ENCODE results near the gene C9orf50. TPM values are rescaled to one million over a fixed set of nuclear protein-coding genes. Genes with fewer than 3 reads are reported as not detected.

The C9orf50 gene
- total RNA-seq, 2 experiments from 2014 or later = not detected

GRCh38 chr9:129627556-129628440 is 6.9 kb upstream of the C9orf50 start:
- H3K4me3 Mint-ChIP-seq = peak overlapping the region; percentile 77
- no peak for DNase-seq
- TF ChIP-seq CTCF (IDR thresholded peaks at IDR 0.05) = no peak
- peaks cover 63% of the 10 kb centered on the region for H3K4me1 Mint-ChIP-seq (ENCODE audit: low read depth)
- ATAC-seq = no peak
- no peaks in the 10 kb centered on the region for H3K27me3 Mint-ChIP-seq
- intact Hi-C loops (cut with micrococcal nuclease) = no loop called here
- H3K9me3 Mint-ChIP-seq = no peaks in the 10 kb centered on the region
- peak overlapping the region; percentile 95 for H3K27ac Mint-ChIP-seq
- peaks cover 35% of the 10 kb centered on the region for H3K36me3 Mint-ChIP-seq (ENCODE audit: low read depth)
- POLR2A ChIA-PET = interaction anchor here (0.7 to 3.3 kb wide), 6 partner anchors 10 to 501 kb away, joined by 3 to 21 read pairs (median 7); partner anchors contain the start of gene ASB6
- CTCF ChIA-PET = interaction anchor here (0.9 to 10.1 kb wide), 4 partner anchors 99 to 496 kb away, joined by 3 to 131 read pairs (median 4); no protein-coding TSS in a partner anchor

GRCh38 chr9:129626625-129627284 is 5.9 kb upstream of the C9orf50 start:
- Mint-ChIP-seq H3K27me3 (peaks cover 2% of the 10 kb centered on the region), H3K4me3 (peak overlapping the region; percentile 77), H3K27ac (peak overlapping the region; percentile 95), H3K36me3 (ENCODE audit: low read depth) (peaks cover 29% of the 10 kb centered on the region), H3K4me1 (ENCODE audit: low read depth) (peaks cover 58% of the 10 kb centered on the region), H3K9me3 (no peaks in the 10 kb centered on the region)
- no peak for TF ChIP-seq CTCF (IDR thresholded peaks at IDR 0.05)
- ChIA-PET POLR2A (interaction anchor here (1.1 to 2.9 kb wide), 4 partner anchors 11 to 111 kb away, joined by 3 to 12 read pairs (median 7); partner anchors contain the start of gene ASB6), CTCF (interaction anchor here (0.9 to 10.1 kb wide), 6 partner anchors 10 to 496 kb away, joined by 3 to 131 read pairs (median 8); no protein-coding TSS in a partner anchor)
- intact Hi-C loops (cut with micrococcal nuclease) = no loop called here
- ATAC-seq (peak; percentile 28), DNase-seq (peak; percentile 47)

- ChIA-PET CTCF (interaction anchor here (0.7 to 10.1 kb wide), 9 partner anchors 11 to 495 kb away, joined by 3 to 131 read pairs (median 5); no protein-coding TSS in a partner anchor), POLR2A (interaction anchor here (0.6 to 2.9 kb wide), 5 partner anchors 11 to 112 kb away, joined by 3 to 12 read pairs (median 4); partner anchors contain the start of gene ASB6)
- ATAC-seq (peak; percentile 83), DNase-seq (peak; percentile 90)
- intact Hi-C loops (cut with micrococcal nuclease) = no loop called here
- H3K27me3 Mint-ChIP-seq = peaks cover 4% of the 10 kb centered on the region
- peak within 1 kb of the TSS; percentile 77 for H3K4me3 Mint-ChIP-seq
- no peak for TF ChIP-seq CTCF (IDR thresholded peaks at IDR 0.05)
- H3K9me3 Mint-ChIP-seq = no peaks in the 10 kb centered on the region
- peaks cover 25% of the 10 kb centered on the region for H3K36me3 Mint-ChIP-seq (ENCODE audit: low read depth)
- H3K27ac Mint-ChIP-seq = peak within 1 kb of the TSS; percentile 95
- peaks cover 52% of the 10 kb centered on the region for H3K4me1 Mint-ChIP-seq (ENCODE audit: low read depth)
Measured at GRCh38 chr9:129626079-129626624, 5.3 kb upstream of the C9orf50 start, which contains the start of gene NTMT1. TSS of gene NTMT1 (plus strand) at chr9:129626163. CDS start at chr9:129632704, 6,541 bp downstream.

- peak; percentile 47 for ATAC-seq
- peaks cover 25% of the 10 kb centered on the region for H3K36me3 Mint-ChIP-seq (ENCODE audit: low read depth)
- peak; percentile 61 for DNase-seq
- no peak for TF ChIP-seq CTCF (IDR thresholded peaks at IDR 0.05)
- H3K4me1 Mint-ChIP-seq (ENCODE audit: low read depth) = peaks cover 45% of the 10 kb centered on the region
- ChIA-PET POLR2A (interaction anchor here (1.0 to 2.9 kb wide), 6 partner anchors 9 to 485 kb away, joined by 3 to 12 read pairs (median 6); partner anchors contain the start of genes ASB6 and IER5L), CTCF (interaction anchor here (0.9 to 10.1 kb wide), 37 partner anchors 11 to 544 kb away, joined by 3 to 131 read pairs (median 4); partner anchors contain the start of gene DOLPP1)
- H3K4me3 Mint-ChIP-seq = peak overlapping the region; percentile 77
- H3K27me3 Mint-ChIP-seq = peaks cover 10% of the 10 kb centered on the region
- intact Hi-C loops (cut with micrococcal nuclease) = no loop called here
- H3K27ac Mint-ChIP-seq = peak overlapping the region; percentile 80
- H3K9me3 Mint-ChIP-seq = no peaks in the 10 kb centered on the region
Measured at GRCh38 chr9:129624947-129625346, 4.0 kb upstream of the C9orf50 start.
